Bronchial epithelial cell (primary cell): ENCODE measurements around the gene PDHX. TPM values are rescaled to one million over a fixed set of nuclear protein-coding genes. Genes with fewer than 3 reads are reported as not detected.

Source experiments
- DNase-seq: peaks from one replicate; pipeline ENCODE4 v3.0.0-alpha.2; 2010; ENCODE audit warnings: low read depth
- FAIRE-seq: peaks from 2 replicates; lab custom pipeline; 2011; peaks lifted over from hg19 to GRCh38; lab: Jason Lieb, UNC
- H3K27me3 ChIP-seq: 2 replicates; pipeline ENCODE4 v1.5.1; 2011; ENCODE audit warnings: low read length; ENCODE audit not compliant: control insufficient read depth, insufficient read depth
- H3K36me3 ChIP-seq: 2 replicates; pipeline ENCODE4 v1.5.1; 2011; ENCODE audit warnings: low read length; ENCODE audit not compliant: control insufficient read depth, insufficient read depth
- H3K4me3 ChIP-seq: 2 replicates; pipeline ENCODE4 v1.5.1; 2011; ENCODE audit warnings: mild to moderate bottlenecking, low read depth, low read length, control low read depth
- total RNA-seq: library from RNA; depleted of rRNA; stranded (reverse); fragments of >200 nt; gene quantifications from 2 replicates; pipeline ENCODE4 v1.2.1, GENCODE V29; 2014
- TF ChIP-seq, protein P1 (sequence below): IDR thresholded peaks from 2 replicates; pipeline ENCODE4 v1.5.1; 2011; ENCODE audit warnings: mild to moderate bottlenecking, moderate library complexity, low read length, control low read depth, inconsistent platforms; ENCODE audit not compliant: insufficient read depth, severe bottlenecking

The PDHX gene
- total RNA-seq, 1 donor from 2014 or later = 26.6 TPM

DNA sequence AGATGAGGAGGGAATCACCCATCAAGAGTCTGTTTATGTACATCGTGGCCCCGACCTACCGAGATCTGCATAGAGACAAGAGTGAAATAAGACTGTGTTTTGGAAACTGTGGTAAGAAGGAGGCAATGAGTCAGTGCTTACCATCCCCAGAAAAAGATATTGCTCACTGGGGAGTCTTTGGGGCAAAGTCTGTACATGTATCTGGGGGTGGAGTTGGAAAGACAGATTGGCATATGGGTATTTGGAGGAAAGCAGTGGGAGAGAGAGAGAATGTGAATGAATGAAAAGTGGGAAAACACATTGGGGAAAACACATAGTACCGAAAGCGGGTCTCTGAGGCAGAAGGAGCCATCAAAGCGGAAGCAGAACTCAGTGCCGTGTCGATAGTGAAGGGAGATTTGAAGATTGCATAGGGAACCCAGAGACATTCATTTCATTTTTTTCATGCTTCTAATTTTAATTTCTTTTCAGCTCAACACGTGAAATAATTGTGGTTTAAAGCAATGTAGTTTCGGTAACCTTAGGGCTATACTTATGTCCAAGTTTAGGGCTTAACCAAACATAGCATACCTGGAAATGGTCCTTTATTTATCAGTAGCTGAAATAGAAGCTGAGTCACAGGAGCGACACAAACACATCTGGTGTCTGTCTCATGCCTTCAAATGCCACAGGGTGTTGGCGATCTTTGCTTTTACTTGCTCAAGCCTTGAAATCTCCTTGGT is 124.0 kb downstream of the PDHX start:
- Histone ChIP-seq H3K4me3 (peak overlapping the region; percentile 7), H3K27me3 (no peaks in the 10 kb centered on the region), H3K36me3 (no peaks in the 10 kb centered on the region)
- no peak for FAIRE-seq
- TF ChIP-seq, protein P1, sequence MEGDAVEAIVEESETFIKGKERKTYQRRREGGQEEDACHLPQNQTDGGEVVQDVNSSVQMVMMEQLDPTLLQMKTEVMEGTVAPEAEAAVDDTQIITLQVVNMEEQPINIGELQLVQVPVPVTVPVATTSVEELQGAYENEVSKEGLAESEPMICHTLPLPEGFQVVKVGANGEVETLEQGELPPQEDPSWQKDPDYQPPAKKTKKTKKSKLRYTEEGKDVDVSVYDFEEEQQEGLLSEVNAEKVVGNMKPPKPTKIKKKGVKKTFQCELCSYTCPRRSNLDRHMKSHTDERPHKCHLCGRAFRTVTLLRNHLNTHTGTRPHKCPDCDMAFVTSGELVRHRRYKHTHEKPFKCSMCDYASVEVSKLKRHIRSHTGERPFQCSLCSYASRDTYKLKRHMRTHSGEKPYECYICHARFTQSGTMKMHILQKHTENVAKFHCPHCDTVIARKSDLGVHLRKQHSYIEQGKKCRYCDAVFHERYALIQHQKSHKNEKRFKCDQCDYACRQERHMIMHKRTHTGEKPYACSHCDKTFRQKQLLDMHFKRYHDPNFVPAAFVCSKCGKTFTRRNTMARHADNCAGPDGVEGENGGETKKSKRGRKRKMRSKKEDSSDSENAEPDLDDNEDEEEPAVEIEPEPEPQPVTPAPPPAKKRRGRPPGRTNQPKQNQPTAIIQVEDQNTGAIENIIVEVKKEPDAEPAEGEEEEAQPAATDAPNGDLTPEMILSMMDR = no peak
- DNase-seq = peak; percentile 99

DNA sequence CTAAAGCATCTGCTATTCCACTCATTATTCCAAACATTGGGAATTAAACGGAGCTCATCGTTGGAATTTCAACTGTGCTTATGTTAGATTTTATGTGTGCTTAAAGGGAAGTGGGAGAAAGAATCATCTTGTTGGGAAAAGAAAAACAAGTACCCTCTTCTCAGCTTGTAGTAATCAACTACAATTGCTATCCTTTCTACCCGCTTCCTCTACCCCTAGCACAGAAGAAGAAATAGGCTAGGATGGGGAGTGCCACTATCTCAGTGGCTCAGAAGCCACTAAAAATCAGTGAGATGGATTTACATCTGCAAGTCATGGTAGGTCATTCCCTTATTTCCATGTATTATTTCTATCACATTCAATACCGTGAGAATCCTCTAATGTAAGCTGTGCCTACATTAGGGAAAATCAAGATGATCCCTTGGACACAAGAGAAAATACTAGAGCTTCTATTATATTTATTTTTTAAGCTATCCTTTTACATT is 124.7 kb downstream of the PDHX start:
- Histone ChIP-seq H3K4me3 (no peak overlapping the region), H3K27me3 (no peaks in the 10 kb centered on the region), H3K36me3 (no peaks in the 10 kb centered on the region)
- DNase-seq = no peak
- TF ChIP-seq, protein P1 = no peak
- no peak for FAIRE-seq

DNA sequence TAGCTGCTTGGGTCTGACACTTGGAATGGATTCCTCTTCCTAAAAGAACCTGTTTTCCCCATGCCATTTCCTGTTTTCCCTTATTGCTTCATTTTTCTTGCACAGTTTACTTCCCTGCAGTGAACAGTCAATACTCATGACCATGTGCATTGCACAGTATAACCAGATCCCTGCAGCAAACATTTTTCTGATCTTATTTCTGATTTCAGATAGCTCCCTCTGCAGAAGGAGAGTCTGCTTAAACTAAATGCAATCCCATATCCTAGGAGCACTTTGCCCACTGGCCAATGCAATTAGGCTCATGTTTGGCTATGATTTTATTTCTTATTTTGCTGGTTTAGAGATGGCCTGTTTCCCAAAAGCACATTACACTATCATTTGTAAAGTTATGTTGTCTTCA is 125.8 kb downstream of the PDHX start:
- Histone ChIP-seq H3K27me3 (no peaks in the 10 kb centered on the region), H3K4me3 (no peak overlapping the region), H3K36me3 (no peaks in the 10 kb centered on the region)
- TF ChIP-seq, protein P1 = no peak
- FAIRE-seq (no peak), DNase-seq (no peak)

DNA sequence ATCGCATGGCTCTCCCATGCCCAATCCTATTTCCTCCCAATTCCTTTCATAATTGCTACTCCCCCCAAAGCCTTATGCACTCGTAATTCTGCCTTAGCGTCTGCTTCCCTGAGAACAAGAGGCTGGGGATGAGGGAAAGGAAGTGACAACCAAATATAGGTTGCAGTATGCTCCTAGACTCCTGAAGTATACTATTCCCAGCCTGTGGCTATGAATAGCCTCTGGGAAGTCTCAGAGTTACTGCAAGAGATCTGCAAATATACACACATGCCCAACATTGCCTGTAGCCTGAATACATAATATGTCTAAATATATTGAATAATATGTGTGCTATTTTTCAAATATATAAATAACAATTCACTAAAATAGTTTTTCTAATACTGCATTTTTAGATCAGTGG is 126.5 kb downstream of the PDHX start:
- TF ChIP-seq, protein P1 = no peak
- Histone ChIP-seq H3K27me3 (no peaks in the 10 kb centered on the region), H3K4me3 (no peak overlapping the region), H3K36me3 (no peaks in the 10 kb centered on the region)
- DNase-seq = no peak
- peak; percentile 32 for FAIRE-seq

DNA sequence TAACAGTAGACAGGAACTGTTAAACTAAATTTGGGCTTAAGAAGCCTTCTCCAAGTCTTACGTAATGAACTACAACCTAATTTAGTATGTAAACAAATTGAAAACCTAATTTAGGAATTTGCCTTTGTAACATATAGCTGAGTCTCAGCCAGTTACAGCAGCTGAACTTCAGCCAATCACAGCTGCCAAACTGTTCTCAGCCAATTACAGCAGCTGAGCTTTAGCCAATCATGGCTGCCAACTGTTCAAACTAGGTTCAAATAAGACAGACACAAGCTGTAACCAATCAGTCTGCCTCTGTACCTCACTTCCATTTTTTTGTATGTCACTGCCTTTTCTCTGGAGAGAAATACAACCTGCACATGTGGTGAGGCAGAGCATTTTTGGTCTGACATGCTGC is 127.5 kb downstream of the PDHX start:
- TF ChIP-seq, protein P1 = no peak
- Histone ChIP-seq H3K36me3 (no peaks in the 10 kb centered on the region), H3K27me3 (no peaks in the 10 kb centered on the region), H3K4me3 (no peak overlapping the region)
- DNase-seq (no peak), FAIRE-seq (no peak)
